ENCODE measurements around the gene ZMYND15.
A peak's percentile ranks its signal among the peaks of the same experiment; 100 is the strongest.

The ZMYND15 gene

GRCh38 chr17:4742133-4742532 lies 2.5 kb downstream of the ZMYND15 start:
- no peak for DNase-seq

GRCh38 chr17:4742629-4743028 lies 3.0 kb downstream of the ZMYND15 start:
- DNase-seq = no peak

- DNase-seq = no peak
Observed at GRCh38 chr17:4743216-4743615, 3.6 kb downstream of the ZMYND15 start.

- DNase-seq = no peak
Observed at GRCh38 chr17:4743898-4744297, 4.3 kb downstream of the ZMYND15 start.

GRCh38 chr17:4744999-4745969 lies 5.7 kb downstream of the ZMYND15 start:
- peak in 1 of 51 donors; percentile 6 for DNase-seq

- peak in 2 of 51 donors; percentile 6 to 16 for DNase-seq
Observed at GRCh38 chr17:4747847-4748246, 8.2 kb downstream of the ZMYND15 start.

- DNase-seq = no peak
Observed at GRCh38 chr17:4748686-4749085, 9.1 kb downstream of the ZMYND15 start.

GRCh38 chr17:4750606-4751005 lies 11.0 kb downstream of the ZMYND15 start:
- DNase-seq = no peak

- DNase-seq = no peak
Observed at GRCh38 chr17:4751932-4752331, 12.3 kb downstream of the ZMYND15 start.

- no peak for DNase-seq
Observed at GRCh38 chr17:4753392-4753791, 13.8 kb downstream of the ZMYND15 start.

GRCh38 chr17:4759776-4760236 lies 20.2 kb downstream of the ZMYND15 start:
- DNase-seq = peak in 1 of 51 donors; percentile 15

GRCh38 chr17:4764595-4764994 lies 25.0 kb downstream of the ZMYND15 start:
- no peak for DNase-seq

- no peak for DNase-seq
Observed at GRCh38 chr17:4766201-4766600, 26.6 kb downstream of the ZMYND15 start.

GRCh38 chr17:4766723-4767122 lies 27.1 kb downstream of the ZMYND15 start:
- no peak for DNase-seq

- no peak for DNase-seq
Observed at GRCh38 chr17:4768298-4768697, 28.7 kb downstream of the ZMYND15 start.

- DNase-seq = no peak
Observed at GRCh38 chr17:4769628-4770027, 30.0 kb downstream of the ZMYND15 start.

GRCh38 chr17:4771519-4772234 lies 32.0 kb downstream of the ZMYND15 start, which contains the start of gene TM4SF5:
TSS of gene TM4SF5 (plus strand) at chr17:4771886. CDS start at chr17:4771923, 37 bp downstream.
- DNase-seq = no peak

GRCh38 chr17:4772235-4772613 lies 32.6 kb downstream of the ZMYND15 start:
- DNase-seq = no peak

GRCh38 chr17:4777969-4778760 lies 38.5 kb downstream of the ZMYND15 start:
- no peak for DNase-seq

- DNase-seq = no peak
Observed at GRCh38 chr17:4780325-4780955, 40.8 kb downstream of the ZMYND15 start.

- peak in 1 of 51 donors; percentile 10 for DNase-seq
Observed at GRCh38 chr17:4782652-4783051, 43.0 kb downstream of the ZMYND15 start.

All from hypothalamus (tissue), 51 donors.